ENCODE results near the gene MTCL1.

The MTCL1 gene

GRCh38 chr18:8673256-8674209 lies 31.8 kb upstream of the MTCL1 start:
- H3K36me3 ChIP-seq (ENCODE audit: insufficient read depth, insufficient read length, low read length): no peaks in the 10 kb centered on the region
- no peaks in the 10 kb centered on the region for H3K4me1 ChIP-seq (ENCODE audit: insufficient read depth, insufficient read length)
- no peak overlapping the region for H3K4me3 ChIP-seq (ENCODE audit: insufficient read length, low read depth)
- no peak for DNase-seq (ENCODE audit: low read depth, low spot score)
- H3K9me3 ChIP-seq (ENCODE audit: insufficient read depth, low read length): no peaks in the 10 kb centered on the region
- TF ChIP-seq SUZ12 (IDR thresholded peaks at IDR 0.05; ENCODE audit: extremely low read depth, insufficient read depth, insufficient read length) (no peak), ZNF274 (IDR thresholded peaks at IDR 0.05; ENCODE audit: low read depth, low read length) (no peak), YY1 (IDR thresholded peaks at IDR 0.05; ENCODE audit: insufficient read depth, insufficient read length) (no peak)
- no peaks in the 10 kb centered on the region for H3K27me3 ChIP-seq (ENCODE audit: insufficient read depth, insufficient read length)
- H3K9ac ChIP-seq (ENCODE audit: insufficient read length, low read depth): no peak overlapping the region

- Histone ChIP-seq H3K4me1 (ENCODE audit: insufficient read depth, insufficient read length) (no peaks in the 10 kb centered on the region), H3K9ac (ENCODE audit: insufficient read length, low read depth) (no peak overlapping the region), H3K36me3 (ENCODE audit: insufficient read depth, insufficient read length, low read length) (no peaks in the 10 kb centered on the region), H3K4me3 (ENCODE audit: insufficient read length, low read depth) (no peak overlapping the region), H3K27me3 (ENCODE audit: insufficient read depth, insufficient read length) (no peaks in the 10 kb centered on the region), H3K9me3 (ENCODE audit: insufficient read depth, low read length) (no peaks in the 10 kb centered on the region)
- TF ChIP-seq YY1 (IDR thresholded peaks at IDR 0.05; ENCODE audit: insufficient read depth, insufficient read length) (no peak), SUZ12 (IDR thresholded peaks at IDR 0.05; ENCODE audit: extremely low read depth, insufficient read depth, insufficient read length) (no peak), ZNF274 (IDR thresholded peaks at IDR 0.05; ENCODE audit: low read depth, low read length) (no peak)
- no peak for DNase-seq (ENCODE audit: low read depth, low spot score)
These were observed 30.3 kb upstream of the MTCL1 start for GRCh38 chr18:8675057-8675456.

- Histone ChIP-seq H3K36me3 (ENCODE audit: insufficient read depth, insufficient read length, low read length) (no peaks in the 10 kb centered on the region), H3K4me3 (ENCODE audit: insufficient read length, low read depth) (no peak overlapping the region), H3K27me3 (ENCODE audit: insufficient read depth, insufficient read length) (no peaks in the 10 kb centered on the region), H3K9ac (ENCODE audit: insufficient read length, low read depth) (no peak overlapping the region), H3K4me1 (ENCODE audit: insufficient read depth, insufficient read length) (no peaks in the 10 kb centered on the region), H3K9me3 (ENCODE audit: insufficient read depth, low read length) (no peaks in the 10 kb centered on the region)
- TF ChIP-seq YY1 (IDR thresholded peaks at IDR 0.05; ENCODE audit: insufficient read depth, insufficient read length) (no peak), SUZ12 (IDR thresholded peaks at IDR 0.05; ENCODE audit: extremely low read depth, insufficient read depth, insufficient read length) (no peak), ZNF274 (IDR thresholded peaks at IDR 0.05; ENCODE audit: low read depth, low read length) (no peak)
- DNase-seq (ENCODE audit: low read depth, low spot score): no peak
These were observed 24.2 kb upstream of the MTCL1 start for GRCh38 chr18:8681196-8681595.

- no peaks in the 10 kb centered on the region for H3K36me3 ChIP-seq (ENCODE audit: insufficient read depth, insufficient read length, low read length)
- no peak for DNase-seq (ENCODE audit: low read depth, low spot score)
- TF ChIP-seq YY1 (IDR thresholded peaks at IDR 0.05; ENCODE audit: insufficient read depth, insufficient read length): no peak
- no peak for TF ChIP-seq ZNF274 (IDR thresholded peaks at IDR 0.05; ENCODE audit: low read depth, low read length)
- no peak for TF ChIP-seq SUZ12 (IDR thresholded peaks at IDR 0.05; ENCODE audit: extremely low read depth, insufficient read depth, insufficient read length)
- H3K9ac ChIP-seq (ENCODE audit: insufficient read length, low read depth): no peak overlapping the region
- H3K27me3 ChIP-seq (ENCODE audit: insufficient read depth, insufficient read length): no peaks in the 10 kb centered on the region
- H3K9me3 ChIP-seq (ENCODE audit: insufficient read depth, low read length): no peaks in the 10 kb centered on the region
- H3K4me3 ChIP-seq (ENCODE audit: insufficient read length, low read depth): no peak overlapping the region
- H3K4me1 ChIP-seq (ENCODE audit: insufficient read depth, insufficient read length): no peaks in the 10 kb centered on the region
These were observed 20.8 kb upstream of the MTCL1 start for GRCh38 chr18:8684577-8684976.

- H3K9me3 ChIP-seq (ENCODE audit: insufficient read depth, low read length): no peaks in the 10 kb centered on the region
- no peak overlapping the region for H3K4me3 ChIP-seq (ENCODE audit: insufficient read length, low read depth)
- DNase-seq (ENCODE audit: low read depth, low spot score): no peak
- H3K36me3 ChIP-seq (ENCODE audit: insufficient read depth, insufficient read length, low read length): no peaks in the 10 kb centered on the region
- no peak overlapping the region for H3K9ac ChIP-seq (ENCODE audit: insufficient read length, low read depth)
- H3K27me3 ChIP-seq (ENCODE audit: insufficient read depth, insufficient read length): no peaks in the 10 kb centered on the region
- TF ChIP-seq SUZ12 (IDR thresholded peaks at IDR 0.05; ENCODE audit: extremely low read depth, insufficient read depth, insufficient read length) (no peak), ZNF274 (IDR thresholded peaks at IDR 0.05; ENCODE audit: low read depth, low read length) (no peak), YY1 (IDR thresholded peaks at IDR 0.05; ENCODE audit: insufficient read depth, insufficient read length) (no peak)
- peaks cover 1% of the 10 kb centered on the region for H3K4me1 ChIP-seq (ENCODE audit: insufficient read depth, insufficient read length)
These were observed 20.0 kb upstream of the MTCL1 start for GRCh38 chr18:8685141-8685913.

GRCh38 chr18:8685914-8686216 lies 19.5 kb upstream of the MTCL1 start:
- no peak for DNase-seq (ENCODE audit: low read depth, low spot score)
- Histone ChIP-seq H3K27me3 (ENCODE audit: insufficient read depth, insufficient read length) (no peaks in the 10 kb centered on the region), H3K9me3 (ENCODE audit: insufficient read depth, low read length) (no peaks in the 10 kb centered on the region), H3K36me3 (ENCODE audit: insufficient read depth, insufficient read length, low read length) (no peaks in the 10 kb centered on the region), H3K4me3 (ENCODE audit: insufficient read length, low read depth) (no peak overlapping the region), H3K9ac (ENCODE audit: insufficient read length, low read depth) (no peak overlapping the region), H3K4me1 (ENCODE audit: insufficient read depth, insufficient read length) (peaks cover 4% of the 10 kb centered on the region)
- TF ChIP-seq SUZ12 (IDR thresholded peaks at IDR 0.05; ENCODE audit: extremely low read depth, insufficient read depth, insufficient read length) (no peak), YY1 (IDR thresholded peaks at IDR 0.05; ENCODE audit: insufficient read depth, insufficient read length) (no peak)

- DNase-seq (ENCODE audit: low read depth, low spot score): no peak
- Histone ChIP-seq H3K9ac (ENCODE audit: insufficient read length, low read depth) (no peak overlapping the region), H3K36me3 (ENCODE audit: insufficient read depth, insufficient read length, low read length) (no peaks in the 10 kb centered on the region), H3K27me3 (ENCODE audit: insufficient read depth, insufficient read length) (no peaks in the 10 kb centered on the region), H3K4me3 (ENCODE audit: insufficient read length, low read depth) (no peak overlapping the region), H3K4me1 (ENCODE audit: insufficient read depth, insufficient read length) (peaks cover 4% of the 10 kb centered on the region), H3K9me3 (ENCODE audit: insufficient read depth, low read length) (no peaks in the 10 kb centered on the region)
- no peak for TF ChIP-seq ZNF274 (IDR thresholded peaks at IDR 0.05; ENCODE audit: low read depth, low read length)
- TF ChIP-seq SUZ12 (IDR thresholded peaks at IDR 0.05; ENCODE audit: extremely low read depth, insufficient read depth, insufficient read length): no peak
- TF ChIP-seq YY1 (IDR thresholded peaks at IDR 0.05; ENCODE audit: insufficient read depth, insufficient read length): no peak
These were observed 18.7 kb upstream of the MTCL1 start for GRCh38 chr18:8686611-8687010.

All from NT2/D1 (cell line).